IMR-90 (cell line): ENCODE results near the gene ZMIZ2. TPM values are rescaled to one million over a fixed set of nuclear protein-coding genes. Genes with fewer than 3 reads are reported as not detected.

Source experiments
- ATAC-seq: fragments of 200-7000 bp; cut with Tn5 transposase; 2 replicates; pipeline ENCODE4 v1.9.1; 2020; ENCODE audit warnings: low read depth, mild to moderate bottlenecking, moderate library complexity
- BruUV-seq: library from RNA; stranded (reverse); fragments of 400-500 nt; replicated peaks from 2 replicates; lab custom pipeline; 2021; lab: Mats Ljungman, UMichigan
- CTCF ChIA-PET: fragments of 300-600 bp; formaldehyde crosslinking; extraction: SDS; loops from one replicate; lab custom pipeline; 2021; ENCODE audit warnings: antibody characterized with exemption; lab: Yijun Ruan, JAX
- POLR2A ChIA-PET: fragments of 300-600 bp; sonication (Branson Sonifier 250); formaldehyde crosslinking; loops from one replicate; lab custom pipeline; 2022; ENCODE audit warnings: antibody characterized with exemption; ENCODE audit not compliant: unreplicated experiment; lab: Charles Lee
- DNase-seq: peaks from one replicate; pipeline ENCODE4 v3.0.0; 2013
- H2AFZ ChIP-seq: replicated peaks from 2 replicates; pipeline ENCODE3; 2013; ENCODE audit warnings: low read length, mild to moderate bottlenecking; ENCODE audit not compliant: poor library complexity
- H2AK5ac ChIP-seq: 2 replicates; pipeline ENCODE4 v1.6.1; 2013; ENCODE audit warnings: low read depth, low read length, inconsistent platforms
- H2AK9ac ChIP-seq: replicated peaks from 2 replicates; pipeline ENCODE3; 2013; ENCODE audit warnings: mild to moderate bottlenecking, low read depth, low read length, moderate library complexity; ENCODE audit not compliant: poor library complexity
- H2BK120ac ChIP-seq: 2 replicates; pipeline ENCODE4 v1.6.1; 2013; ENCODE audit warnings: low read depth, low read length, inconsistent platforms
- H2BK15ac ChIP-seq: 3 replicates; pipeline ENCODE4 v1.6.1; 2013; ENCODE audit warnings: low read depth, low read length, inconsistent platforms
- H2BK20ac ChIP-seq: 2 replicates; pipeline ENCODE4 v1.6.1; 2013; ENCODE audit warnings: low read depth, mild to moderate bottlenecking, inconsistent platforms, low read length, moderate library complexity
- H2BK5ac ChIP-seq: 2 replicates; pipeline ENCODE4 v1.6.1; 2013; ENCODE audit warnings: mild to moderate bottlenecking, low read depth, low read length, inconsistent platforms; ENCODE audit not compliant: poor library complexity, severe bottlenecking
- H3K14ac ChIP-seq: replicated peaks from 2 replicates; pipeline ENCODE4 v1.6.1; 2013; ENCODE audit warnings: low read depth, low read length, inconsistent platforms
- H3K18ac ChIP-seq: 2 replicates; pipeline ENCODE4 v1.6.1; 2013; ENCODE audit warnings: low read depth, low read length, control low read depth
- H3K23ac ChIP-seq: 2 replicates; pipeline ENCODE4 v1.6.1; 2013; ENCODE audit warnings: low read depth, low read length, inconsistent platforms
- H3K27ac ChIP-seq: 2 replicates; pipeline ENCODE4 v1.5.1; 2013; ENCODE audit warnings: mild to moderate bottlenecking, control low read depth, low read length; ENCODE audit not compliant: insufficient read depth
- H3K27me3 ChIP-seq: 2 replicates; pipeline ENCODE4 v1.6.1; 2013; ENCODE audit warnings: low read length; ENCODE audit not compliant: control insufficient read depth, insufficient read depth
- H3K36me3 ChIP-seq: 2 replicates; pipeline ENCODE4 v1.6.1; 2013; ENCODE audit warnings: low read length, mixed read lengths; ENCODE audit not compliant: control insufficient read depth, insufficient read depth
- H3K4ac ChIP-seq: 2 replicates; pipeline ENCODE4 v1.6.1; 2013; ENCODE audit warnings: low read depth, low read length, inconsistent platforms
- H3K4me1 ChIP-seq: 2 replicates; pipeline ENCODE4 v1.6.1; 2013; ENCODE audit warnings: low read length, mixed read lengths; ENCODE audit not compliant: control insufficient read depth, insufficient read depth
- H3K4me2 ChIP-seq: 2 replicates; pipeline ENCODE4 v1.6.1; 2013; ENCODE audit warnings: low read depth, mild to moderate bottlenecking, control low read depth, low read length, moderate library complexity
- H3K4me3 ChIP-seq: 2 replicates; pipeline ENCODE4 v1.5.1; 2013; ENCODE audit warnings: low read depth, mild to moderate bottlenecking, control low read depth, low read length, moderate library complexity; ENCODE audit not compliant: insufficient read depth
- H3K56ac ChIP-seq: 2 replicates; pipeline ENCODE4 v1.6.1; 2013; ENCODE audit warnings: low read length, inconsistent platforms; ENCODE audit not compliant: insufficient read depth; ENCODE audit errors: extremely low read depth
- H3K79me1 ChIP-seq, 2 experiments: 2 replicates each; pipeline ENCODE4 v1.6.1; 2013; ENCODE audit warnings: low read length in 2 of 2, inconsistent platforms in 1 of 2, low read depth in 1 of 2
- H3K9ac ChIP-seq: 2 replicates; pipeline ENCODE4 v1.6.1; 2013; ENCODE audit warnings: low read depth, low read length, control low read depth
- H3K9me1 ChIP-seq: 2 replicates; pipeline ENCODE4 v1.6.1; 2013; ENCODE audit warnings: low read length, inconsistent platforms; ENCODE audit not compliant: insufficient read depth
- H3K9me3 ChIP-seq: 2 replicates; pipeline ENCODE4 v1.6.1; 2013; ENCODE audit warnings: low read length; ENCODE audit not compliant: control insufficient read depth, insufficient read depth
- H4K20me1 ChIP-seq: 2 replicates; pipeline ENCODE4 v1.6.1; 2013; ENCODE audit warnings: low read length, inconsistent platforms; ENCODE audit not compliant: insufficient read depth
- H4K5ac ChIP-seq: 2 replicates; pipeline ENCODE4 v1.6.1; 2013; ENCODE audit warnings: mild to moderate bottlenecking, low read depth, low read length, control low read depth
- H4K8ac ChIP-seq, 2 experiments: 2 replicates each; pipeline ENCODE4 v1.6.1; 2013; ENCODE audit warnings: low read depth in 2 of 2, low read length in 2 of 2, control low read depth in 1 of 2, inconsistent platforms in 1 of 2
- H4K91ac ChIP-seq: 2 replicates; pipeline ENCODE4 v1.6.1; 2013; ENCODE audit warnings: low read depth, low read length, inconsistent platforms; ENCODE audit not compliant: insufficient read depth
- BHLHE40 ChIP-seq: fragments of 150-350 bp; IDR thresholded peaks from 2 replicates; pipeline ENCODE4 v1.6.1; 2016; ENCODE audit warnings: mild to moderate bottlenecking, low read depth, low read length
- CTCF ChIP-seq: conservative IDR thresholded peaks from 2 replicates; pipeline ENCODE4 v1.5.1; 2012; ENCODE audit warnings: mild to moderate bottlenecking, low read depth, low read length, improper control_type of control experiment
- FOS ChIP-seq: fragments of 150-350 bp; IDR thresholded peaks from 2 replicates; pipeline ENCODE4 v1.6.1; 2016; ENCODE audit warnings: low read depth, low read length
- MAFK ChIP-seq: IDR thresholded peaks from 2 replicates; pipeline ENCODE4 v1.6.1; 2012; ENCODE audit warnings: low read depth, low read length, improper control_type of control experiment
- MAZ ChIP-seq: IDR thresholded peaks from 2 replicates; pipeline ENCODE4 v1.6.1; 2012; ENCODE audit warnings: low read depth, mild to moderate bottlenecking, low read length, improper control_type of control experiment, moderate library complexity, borderline replicate concordance
- MXI1 ChIP-seq: IDR thresholded peaks from 2 replicates; pipeline ENCODE4 v1.6.1; 2012; ENCODE audit warnings: low read depth, mild to moderate bottlenecking, low read length, moderate library complexity, borderline replicate concordance
- POLR2A ChIP-seq: IDR thresholded peaks from 2 replicates; pipeline ENCODE4 v1.6.1; 2012; ENCODE audit warnings: mild to moderate bottlenecking, low read depth, low read length
- RAD21 ChIP-seq: IDR thresholded peaks from 2 replicates; pipeline ENCODE4 v1.6.1; 2012; ENCODE audit warnings: low read length, improper control_type of control experiment
- RCOR1 ChIP-seq: IDR thresholded peaks from 2 replicates; pipeline ENCODE4 v1.6.1; 2012; ENCODE audit warnings: mild to moderate bottlenecking, low read length, improper control_type of control experiment; ENCODE audit not compliant: insufficient replicate concordance
- RFX5 ChIP-seq: IDR thresholded peaks from 2 replicates; pipeline ENCODE4 v1.8.0; 2012; ENCODE audit warnings: low read depth, mild to moderate bottlenecking, low read length, moderate library complexity
- SMC3 ChIP-seq: fragments of 150-350 bp; IDR thresholded peaks from 2 replicates; pipeline ENCODE4 v1.6.1; 2016; ENCODE audit warnings: low read depth, mild to moderate bottlenecking, antibody characterized with exemption, low read length, moderate library complexity
- USF2 ChIP-seq: fragments of 150-350 bp; IDR thresholded peaks from 2 replicates; pipeline ENCODE4 v1.6.1; 2017; ENCODE audit warnings: mild to moderate bottlenecking, antibody characterized with exemption, low read length, low read depth
- WGBS, 2 experiments: methylation state at CpG; one replicate each; pipeline versions ENCODE4 v1.1.5 to v1.1.7; 2013; ENCODE audit warnings: missing lambda C conversion rate in 2 of 2; ENCODE audit not compliant: insufficient read length in 1 of 2; ENCODE audit errors: extremely low coverage in 2 of 2; 5-methylcytosine and 5-hydroxymethylcytosine counted together
- dilution Hi-C: fragments of 300-500 bp; cut with HindIII; formaldehyde crosslinking; loops from one replicate; pipeline ENCODE4 v1.14.3; 2018; ENCODE audit warnings: low sequenced_read_pairs; ENCODE audit not compliant: unreplicated experiment
- in situ Hi-C: fragments of 300-500 bp; cut with MboI; formaldehyde crosslinking; loops from 3 replicates; pipeline ENCODE4 v1.14.3; 2019; ENCODE audit warnings: low sequenced_read_pairs, inconsistent platforms, mixed read lengths
- intact Hi-C: fragments of 100-400 bp; cut with micrococcal nuclease; formaldehyde crosslinking; loops from 2 replicates; pipeline ENCODE4 v1.10.0; 2022
- polyA plus RNA-seq, 3 experiments: library from polyadenylated mRNA; depleted of rRNA; stranded (reverse); fragments of >200 nt; gene quantifications; 2 replicates each; pipeline ENCODE4 v1.2.3, GENCODE V29; 2012; ENCODE audit warnings: low replicate concordance in 1 of 3
- total RNA-seq: library from RNA; depleted of rRNA; stranded (reverse); fragments of >200 nt; gene quantifications from 2 replicates; pipeline ENCODE4 v1.2.3, GENCODE V29; 2012
- TF ChIP-seq, protein P1 (sequence below): fragments of 150-350 bp; IDR thresholded peaks from 2 replicates; pipeline ENCODE4 v1.6.1; 2016; ENCODE audit warnings: low read depth, mild to moderate bottlenecking, low read length, moderate library complexity, borderline replicate concordance

Gene ZMIZ2
- total and polyA plus RNA-seq, 2 of the 4 experiments (the other 2 are of a cell fraction) = 3.0 to 24.0 TPM

GRCh38 chr7:44765579-44766415 lies 17.1 kb downstream of the ZMIZ2 start (continued):
- no peak for TF ChIP-seq RAD21

DNA sequence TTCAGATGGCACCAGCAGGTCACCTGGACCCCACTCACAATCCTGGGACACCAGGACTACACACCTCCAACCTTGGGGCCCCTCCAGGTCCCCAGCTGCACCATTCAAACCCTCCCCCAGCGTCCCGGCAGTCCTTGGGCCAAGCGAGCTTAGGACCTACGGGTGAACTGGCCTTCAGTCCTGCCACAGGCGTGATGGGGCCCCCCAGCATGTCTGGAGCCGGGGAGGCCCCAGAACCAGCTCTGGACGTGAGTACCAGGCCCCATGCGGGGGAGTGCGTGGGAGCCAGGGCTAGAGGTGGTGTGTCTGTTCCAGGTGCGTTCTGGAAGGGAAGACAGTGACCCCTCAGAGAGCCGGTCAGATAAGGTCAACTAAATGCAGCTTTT lies 17.8 kb downstream of the ZMIZ2 start:
- Histone ChIP-seq H3K9ac (no peak overlapping the region), H3K9me3 (no peaks in the 10 kb centered on the region), H2BK120ac (no peak overlapping the region), H3K27ac (no peak overlapping the region), H3K4me1 (peaks cover 33% of the 10 kb centered on the region), H3K27me3 (no peaks in the 10 kb centered on the region), H3K4ac (no peak overlapping the region), H4K20me1 (peaks cover 6% of the 10 kb centered on the region), H2AK5ac (no peak overlapping the region), H3K4me3 (no peak overlapping the region), H3K79me1 (peaks cover 0 to 15% of the 10 kb centered on the region in 2 experiments; a peak in 2 of 4 replicates), H3K4me2 (no peak overlapping the region), H4K5ac (no peak overlapping the region), H3K23ac (no peak overlapping the region), H3K9me1 (peaks cover 22% of the 10 kb centered on the region), H2AK9ac (no peak overlapping the region), H2AFZ (no peak overlapping the region), H4K91ac (no peak overlapping the region), H3K14ac (no peak overlapping the region), H4K8ac (no peak overlapping the region), H2BK20ac (no peak overlapping the region), H3K56ac (no peak overlapping the region), H2BK15ac (no peak overlapping the region), H3K18ac (no peak overlapping the region), H3K36me3 (peaks cover 57% of the 10 kb centered on the region), H2BK5ac (no peak overlapping the region)
- intact Hi-C loops (no loop called here), dilution Hi-C loops (no loop called here), in situ Hi-C loops (no loop called here)
- BruUV-seq = no TSS peak
- POLR2A ChIA-PET = no interaction called here
- DNase-seq (no peak), ATAC-seq (no peak)
- 96% methylated on average over 9 of the region's 11 CpGs; no CpG with 5 or more reads in 1 of the 2 experiments for WGBS, 2 experiments
- CTCF ChIA-PET = no interaction called here
- TF ChIP-seq MAZ (no peak), RCOR1 (no peak), CTCF (no peak), RAD21 (no peak), BHLHE40 (no peak), RFX5 (no peak), MAFK (no peak), FOS (no peak), USF2 (no peak), POLR2A (no peak), SMC3 (no peak), MXI1 (no peak)
- TF ChIP-seq, protein P1, sequence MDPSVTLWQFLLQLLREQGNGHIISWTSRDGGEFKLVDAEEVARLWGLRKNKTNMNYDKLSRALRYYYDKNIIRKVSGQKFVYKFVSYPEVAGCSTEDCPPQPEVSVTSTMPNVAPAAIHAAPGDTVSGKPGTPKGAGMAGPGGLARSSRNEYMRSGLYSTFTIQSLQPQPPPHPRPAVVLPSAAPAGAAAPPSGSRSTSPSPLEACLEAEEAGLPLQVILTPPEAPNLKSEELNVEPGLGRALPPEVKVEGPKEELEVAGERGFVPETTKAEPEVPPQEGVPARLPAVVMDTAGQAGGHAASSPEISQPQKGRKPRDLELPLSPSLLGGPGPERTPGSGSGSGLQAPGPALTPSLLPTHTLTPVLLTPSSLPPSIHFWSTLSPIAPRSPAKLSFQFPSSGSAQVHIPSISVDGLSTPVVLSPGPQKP = no peak
